Activated naive CD4-positive, alpha-beta T cell treated with anti-CD3 and anti-CD28 coated beads, Interleukin-2, amount 50 U/mL, for 72 hours (primary cell): ENCODE data around the gene PITPNM1. TPM values are rescaled to one million over a fixed set of nuclear protein-coding genes. Genes with fewer than 3 reads are reported as not detected.
"Not testable (repeated sequence)": the region's sequence is repeated elsewhere in the genome, so short reads cannot be mapped to it uniquely, and the experiment has no call there.

ENCODE experiments used
- ATAC-seq, 2 donors: fragments of 150-1000 bp; cut with Tn5 transposase; 2 replicates each; pipeline ENCODE4 v1.10.0; 2021; ENCODE audit warnings: mild to moderate bottlenecking in 2 of 2, moderate library complexity in 2 of 2
- DNase-seq, 2 donors: peaks; one replicate each; pipeline ENCODE4 v3.0.0; 2021 to 2022; ENCODE audit warnings: low spot score in 2 of 2
- H3K27ac Mint-ChIP-seq, 2 donors: one replicate each; pipeline ENCODE4 v1.8.0; 2022; ENCODE audit warnings: mild to moderate bottlenecking in 2 of 2, mixed read lengths in 2 of 2
- H3K36me3 Mint-ChIP-seq, 2 donors: one replicate each; pipeline ENCODE4 v1.8.0; 2022; ENCODE audit warnings: mixed read lengths in 2 of 2
- H3K9me3 Mint-ChIP-seq, 2 donors: one replicate each; pipeline ENCODE4 v1.8.0; 2022; ENCODE audit warnings: mixed read lengths in 2 of 2
- total RNA-seq, 2 donors: library from RNA; stranded (reverse); gene quantifications; one replicate each; pipeline ENCODE4 v1.2.3, GENCODE V29; 2022

Gene PITPNM1
- total RNA-seq, 2 donors from 2014 or later: 102 to 122 TPM

DNA sequence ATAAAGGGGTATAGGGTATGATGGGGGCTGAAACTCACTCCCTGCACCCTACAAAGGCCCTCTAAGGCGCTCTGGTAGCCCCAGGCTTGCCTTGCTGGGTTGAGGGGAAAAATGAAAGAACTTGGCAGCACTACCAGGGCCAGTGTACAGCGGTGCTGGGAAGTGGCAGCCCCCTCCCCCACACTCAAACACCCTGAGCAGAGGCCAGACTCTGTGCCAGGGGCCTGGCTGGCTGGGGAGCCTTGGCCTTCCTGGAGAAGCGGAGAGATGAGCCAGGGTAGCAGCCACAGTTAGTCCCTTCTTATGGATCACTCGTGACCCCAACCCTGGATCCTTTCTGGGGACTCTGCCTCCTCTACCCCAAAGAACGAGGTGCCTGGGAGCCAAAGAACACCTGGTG, 38.8 kb downstream of the PITPNM1 start:
- no peaks in the 10 kb centered on the region for H3K9me3 Mint-ChIP-seq
- peaks cover 7 to 15% of the 10 kb centered on the region in 2 donors for H3K36me3 Mint-ChIP-seq
- ATAC-seq (no peak), DNase-seq (no peak)
- H3K27ac Mint-ChIP-seq: no peak overlapping the region

DNA sequence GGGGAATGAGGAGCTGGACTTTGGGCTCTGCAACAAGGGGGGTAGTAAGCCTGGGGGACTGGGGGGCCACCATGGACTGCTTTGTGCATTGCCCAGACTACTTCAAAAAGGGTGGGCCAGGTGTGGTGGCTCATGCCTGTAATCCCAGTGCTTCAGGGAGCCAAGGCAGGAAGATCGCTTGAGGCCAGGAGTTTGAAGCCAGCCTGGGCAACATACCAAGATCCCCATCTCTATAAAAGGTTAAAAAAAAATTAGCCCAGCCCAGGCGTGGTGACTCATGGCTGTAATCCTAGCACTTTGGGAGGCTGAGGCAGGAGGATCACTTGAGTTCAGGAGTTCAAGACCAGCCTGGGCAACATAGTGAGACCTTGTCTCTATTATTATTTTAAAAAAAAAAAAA, 39.6 kb downstream of the PITPNM1 start:
- not testable (repeated sequence) for H3K9me3 Mint-ChIP-seq, DNase-seq, ATAC-seq
- H3K27ac Mint-ChIP-seq: peak overlapping the region in 1 of 2 donors; percentile 97
- H3K36me3 Mint-ChIP-seq: peaks cover 7 to 15% of the 10 kb centered on the region in 2 donors

- Mint-ChIP-seq H3K36me3 (peaks cover 7 to 15% of the 10 kb centered on the region in 2 donors), H3K27ac (peak overlapping the region in 1 of 2 donors; percentile 97), H3K9me3 (no peaks in the 10 kb centered on the region)
- no peak for ATAC-seq
- no peak for DNase-seq
These were observed 40.0 kb downstream of the PITPNM1 start for GRCh38 chr11:67465189-67465510.

DNA sequence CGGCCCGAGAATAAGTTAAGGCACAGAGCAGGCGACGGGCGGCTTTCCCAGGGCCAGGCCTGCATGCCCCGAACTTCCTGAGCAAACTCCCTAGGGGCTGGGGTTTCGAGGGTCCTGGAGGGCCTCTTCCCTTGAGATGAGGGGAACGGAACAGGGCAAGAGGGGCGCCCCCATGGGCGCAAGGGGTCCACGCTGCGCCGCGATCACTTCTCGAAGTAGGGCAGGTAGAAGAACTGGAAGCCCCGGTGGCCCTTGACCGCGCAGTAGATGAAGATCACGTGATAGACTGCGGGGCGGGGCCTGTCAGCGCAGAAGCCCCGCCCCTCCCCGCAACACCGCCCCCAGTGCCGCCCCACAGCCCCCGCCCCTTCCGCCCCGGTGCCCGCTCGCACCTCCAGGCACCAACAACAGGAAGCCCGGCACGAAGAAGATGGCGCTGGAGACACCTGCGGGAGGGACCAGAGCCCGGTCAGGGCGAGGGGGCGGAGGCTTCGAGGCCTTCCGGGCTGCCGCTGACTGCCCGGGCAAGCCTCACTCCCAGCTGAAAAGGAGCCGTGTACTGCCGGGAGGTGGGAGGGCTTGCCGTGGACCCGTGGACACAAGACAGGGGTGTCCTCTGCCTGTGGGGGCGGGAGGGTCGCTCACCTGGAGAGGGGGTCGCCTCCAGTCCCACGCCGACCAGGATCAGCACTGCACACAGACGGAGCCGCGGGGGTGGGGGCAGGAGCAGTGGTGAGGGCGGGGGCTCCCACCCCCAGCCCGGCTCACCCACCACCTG, 40.6 kb downstream of the PITPNM1 start:
- H3K27ac Mint-ChIP-seq: peak overlapping the region; percentile 81 to 97
- H3K9me3 Mint-ChIP-seq: no peaks in the 10 kb centered on the region
- ATAC-seq: peak; percentile 81 to 86
- peaks cover 7 to 15% of the 10 kb centered on the region in 2 donors for H3K36me3 Mint-ChIP-seq
- peak; percentile 91 to 92 for DNase-seq

- Mint-ChIP-seq H3K9me3 (no peaks in the 10 kb centered on the region), H3K36me3 (peaks cover 7 to 15% of the 10 kb centered on the region in 2 donors)
- ATAC-seq: no peak
These were observed 41.3 kb downstream of the PITPNM1 start for GRCh38 chr11:67463680-67464410.

GRCh38 chr11:67463186-67463585, 42.0 kb downstream of the PITPNM1 start:
- Mint-ChIP-seq H3K9me3 (no peaks in the 10 kb centered on the region), H3K27ac (no peak overlapping the region), H3K36me3 (peaks cover 7 to 11% of the 10 kb centered on the region in 2 donors)
- DNase-seq: no peak
- no peak for ATAC-seq

More at GRCh38 chr11:67463680-67464410, 41.3 kb downstream of the PITPNM1 start:
- H3K27ac Mint-ChIP-seq: peak overlapping the region; percentile 81 to 97
- DNase-seq: peak in 1 of 2 donors; percentile 56

- DNase-seq: no peak
- Mint-ChIP-seq H3K36me3 (no peaks in the 10 kb centered on the region), H3K9me3 (no peaks in the 10 kb centered on the region), H3K27ac (no peak overlapping the region)
- ATAC-seq: no peak
These were observed 46.9 kb downstream of the PITPNM1 start for GRCh38 chr11:67458266-67458665.

DNA sequence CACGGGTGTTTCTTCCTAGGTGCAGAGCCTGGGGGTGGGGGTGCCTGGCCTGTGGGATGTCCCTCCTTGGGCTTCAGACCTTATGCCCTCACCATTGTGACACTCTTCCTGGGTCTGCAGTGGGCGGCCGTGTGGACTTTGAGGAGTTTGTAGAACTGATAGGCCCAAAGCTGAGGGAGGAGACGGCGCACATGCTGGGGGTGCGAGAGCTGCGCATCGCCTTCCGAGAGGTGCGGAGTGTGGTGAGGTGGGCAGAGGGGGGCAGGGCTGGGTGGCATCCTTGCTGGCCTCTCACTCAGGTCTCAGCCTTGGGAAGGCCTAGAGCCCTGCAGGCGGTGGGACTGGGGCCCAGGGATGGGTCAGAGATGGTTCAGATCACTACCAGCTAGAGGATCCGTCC, 47.7 kb downstream of the PITPNM1 start:
- ATAC-seq (no peak), DNase-seq (no peak)
- Mint-ChIP-seq H3K36me3 (no peaks in the 10 kb centered on the region), H3K27ac (peak overlapping the region in 1 of 2 donors; percentile 46), H3K9me3 (no peaks in the 10 kb centered on the region)

DNA sequence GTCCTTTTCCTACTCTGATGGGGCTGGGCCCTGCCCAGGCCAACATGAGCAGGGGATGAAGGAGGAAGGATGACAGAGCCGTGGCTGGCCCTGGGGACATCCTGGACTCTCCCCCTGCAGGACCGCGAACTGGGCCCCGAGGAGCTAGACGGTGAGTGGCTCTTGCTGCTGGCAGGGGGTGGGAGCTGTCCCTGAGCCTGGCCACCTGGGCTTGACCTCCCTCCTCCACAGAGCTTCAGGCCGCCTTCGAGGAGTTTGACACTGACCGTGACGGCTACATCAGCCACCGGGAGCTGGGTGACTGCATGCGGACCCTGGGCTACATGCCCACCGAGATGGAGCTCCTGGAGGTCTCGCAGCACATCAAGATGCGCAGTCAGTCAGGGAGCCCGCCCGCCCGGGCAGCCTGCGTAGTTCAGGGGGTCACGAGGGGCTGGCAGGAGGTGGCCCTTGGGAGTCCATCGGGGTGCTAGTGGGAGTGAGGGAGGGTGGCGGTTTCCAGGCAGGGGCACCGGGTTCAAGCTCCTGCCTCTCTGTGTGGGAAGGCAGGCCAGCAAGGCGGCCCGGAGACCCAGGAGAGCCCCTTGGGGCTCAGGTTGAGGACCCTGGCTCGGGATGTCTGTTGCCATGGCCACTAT, 49.0 kb downstream of the PITPNM1 start:
- Mint-ChIP-seq H3K36me3 (no peaks in the 10 kb centered on the region), H3K27ac (no peak overlapping the region), H3K9me3 (no peaks in the 10 kb centered on the region)
- no peak for DNase-seq
- no peak for ATAC-seq

GRCh38 chr11:67455054-67455453, 50.1 kb downstream of the PITPNM1 start, which contains the start of gene CABP4:
CABP4 (plus strand) TSS chr11:67455354; CDS start chr11:67455424, 70 bp downstream.
- no peaks in the 10 kb centered on the region for H3K9me3 Mint-ChIP-seq
- ATAC-seq (no peak), DNase-seq (no peak)
- H3K27ac Mint-ChIP-seq: peak within 1 kb of the TSS; percentile 31 to 74
- no peaks in the 10 kb centered on the region for H3K36me3 Mint-ChIP-seq

DNA sequence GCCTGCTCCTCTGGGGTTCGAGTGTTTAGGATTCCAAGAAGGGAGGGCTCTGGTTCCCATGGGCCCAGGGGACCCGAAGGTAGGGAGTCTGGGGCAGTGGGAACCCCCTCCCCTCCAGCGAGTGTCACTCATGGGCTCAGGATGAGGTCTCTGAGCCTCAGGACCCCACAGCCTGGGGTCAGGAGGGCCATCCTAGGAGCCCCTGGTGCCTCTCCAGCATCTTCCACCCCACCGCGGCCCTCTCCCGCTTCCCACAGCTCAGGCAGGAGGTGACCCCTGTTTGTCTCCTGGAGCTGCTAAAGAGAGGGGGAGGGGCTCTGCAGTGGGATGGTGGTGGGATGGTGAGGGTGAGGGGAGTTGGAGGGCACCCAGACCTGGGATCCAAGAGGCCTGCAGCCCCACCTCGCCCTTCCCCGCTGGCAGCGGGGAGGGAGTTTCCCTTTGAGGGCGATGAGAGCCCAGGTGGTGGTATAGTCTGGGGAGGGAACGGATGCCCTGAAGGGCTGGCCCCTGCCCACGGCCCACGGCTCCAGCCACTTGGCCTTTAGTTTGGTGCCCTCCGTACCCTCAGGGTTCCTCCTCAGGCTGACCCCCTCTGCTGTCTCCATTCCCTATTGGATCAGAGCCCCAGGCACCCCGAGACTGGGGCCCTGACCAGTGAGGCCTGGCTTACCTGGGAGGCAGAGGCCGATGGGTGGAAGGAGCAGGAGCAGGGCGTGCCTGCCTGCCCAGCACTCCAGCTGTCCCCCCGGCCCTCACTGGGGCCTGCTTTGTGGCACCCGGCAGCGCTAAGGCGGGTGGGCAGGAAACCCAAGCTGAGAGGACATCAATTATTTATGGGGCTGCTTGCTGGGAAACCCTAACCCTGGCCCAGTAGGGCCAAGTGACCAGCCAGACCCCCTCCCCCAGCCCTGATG, 51.1 kb downstream of the PITPNM1 start:
- ATAC-seq (no peak), DNase-seq (no peak)
- no peaks in the 10 kb centered on the region for H3K9me3 Mint-ChIP-seq
- H3K27ac Mint-ChIP-seq: peak overlapping the region in 1 of 2 donors; percentile 74
- H3K36me3 Mint-ChIP-seq: no peaks in the 10 kb centered on the region

DNA sequence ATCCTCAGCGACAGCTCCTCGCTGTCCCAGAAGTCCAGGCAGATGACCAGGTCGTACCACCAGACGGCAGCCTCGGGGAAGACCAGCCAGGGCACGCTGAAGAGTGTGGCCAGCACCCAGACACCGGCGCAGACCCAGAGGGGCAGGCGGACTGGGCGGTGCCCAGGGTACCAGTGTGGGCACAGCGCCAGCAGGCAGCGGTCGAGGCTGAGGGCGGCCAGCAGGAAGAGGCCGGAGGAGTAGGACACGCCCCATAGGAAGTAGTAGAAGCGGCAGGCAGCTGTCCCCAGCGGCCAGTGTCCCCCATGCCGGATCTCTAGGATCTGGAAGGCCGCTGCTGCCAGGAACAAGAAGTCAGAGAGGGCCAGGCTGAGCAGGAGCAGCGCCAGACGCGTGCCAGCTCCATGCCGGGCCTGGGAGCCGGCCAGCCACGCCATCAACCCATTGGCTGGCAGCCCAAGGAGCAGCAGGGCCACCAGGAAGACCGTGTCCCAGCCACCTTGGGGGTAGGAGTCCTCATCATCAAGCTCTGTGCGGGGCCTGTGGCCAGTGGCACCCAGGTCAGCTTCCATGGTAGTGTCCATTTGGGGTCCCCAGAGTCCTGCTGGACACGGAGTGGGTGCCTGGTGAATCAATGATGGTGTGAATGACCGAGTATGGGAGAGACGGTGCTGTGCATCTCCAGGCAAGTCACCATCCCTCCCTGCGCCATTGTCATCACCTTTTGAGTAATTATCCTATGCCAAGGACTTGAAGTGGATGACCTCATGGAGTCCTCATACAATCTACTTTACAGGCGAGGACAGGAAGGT, 52.8 kb downstream of the PITPNM1 start, which contains the start of gene GPR152:
Gene GPR152, minus strand, starts transcription at position 589 of the 812 bp plus-strand sequence. Its CDS starts 5 bp downstream, at position 584.
- Mint-ChIP-seq H3K27ac (peak within 1 kb of the TSS; percentile 52 to 58), H3K36me3 (no peaks in the 10 kb centered on the region), H3K9me3 (no peaks in the 10 kb centered on the region)
- DNase-seq (no peak), ATAC-seq (no peak)

DNA sequence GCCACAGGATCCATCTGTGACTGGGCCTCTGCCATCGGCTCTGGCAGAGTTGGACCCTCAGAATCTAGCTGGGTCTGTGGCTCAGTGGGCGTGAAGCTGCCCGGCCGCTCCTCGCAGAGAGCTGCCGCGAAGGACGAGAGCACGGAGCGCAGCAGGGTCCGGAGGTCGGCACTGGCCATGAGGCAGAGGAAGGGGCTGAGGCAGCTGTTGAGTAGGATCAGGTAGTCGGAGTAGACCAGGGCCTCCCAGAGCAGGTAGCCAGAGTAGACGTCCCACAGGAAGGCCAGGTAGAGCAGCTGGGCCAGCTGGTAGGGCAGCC, 53.5 kb downstream of the PITPNM1 start:
- DNase-seq (no peak), ATAC-seq (no peak)
- no peaks in the 10 kb centered on the region for H3K36me3 Mint-ChIP-seq
- peak overlapping the region in 1 of 2 donors; percentile 52 for H3K27ac Mint-ChIP-seq
- H3K9me3 Mint-ChIP-seq: no peaks in the 10 kb centered on the region

- ATAC-seq: no peak
- no peak for DNase-seq
- Mint-ChIP-seq H3K27ac (peak overlapping the region; percentile 50 to 51), H3K9me3 (no peaks in the 10 kb centered on the region), H3K36me3 (no peaks in the 10 kb centered on the region)
These were observed 54.1 kb downstream of the PITPNM1 start for GRCh38 chr11:67450796-67451657.
